ENCODE results near the gene PPIP5K2.

Gene PPIP5K2

GRCh38 chr5:103089272-103089671 lies 30.8 kb upstream of the PPIP5K2 start:
- no peak overlapping the region for H2AFZ ChIP-seq (ENCODE audit: low read depth)
- H3K4me1 ChIP-seq (ENCODE audit: low read depth, poor library complexity, severe bottlenecking), result no peaks in the 10 kb centered on the region
- no peaks in the 10 kb centered on the region for H3K27me3 ChIP-seq (ENCODE audit: insufficient read depth, low read depth)
- H3K4me2 ChIP-seq, result no peak overlapping the region
- no peaks in the 10 kb centered on the region for H3K79me2 ChIP-seq (ENCODE audit: insufficient read depth, low read depth)
- no peak overlapping the region for H3K27ac ChIP-seq
- no peak overlapping the region for H3K9ac ChIP-seq
- no peaks in the 10 kb centered on the region for H4K20me1 ChIP-seq (ENCODE audit: insufficient read depth)
- H3K36me3 ChIP-seq (ENCODE audit: insufficient read depth), result no peaks in the 10 kb centered on the region
- no peak for TF ChIP-seq CTCF (conservative IDR thresholded peaks at IDR 0.05; ENCODE audit: low read depth, low read length)
- no peak overlapping the region for H3K4me3 ChIP-seq (IDR thresholded peaks at IDR 0.05; ENCODE audit: insufficient read depth, low read depth, low read length)

GRCh38 chr5:103090791-103091190 lies 29.3 kb upstream of the PPIP5K2 start:
- H3K36me3 ChIP-seq (ENCODE audit: insufficient read depth), result no peaks in the 10 kb centered on the region
- no peaks in the 10 kb centered on the region for H3K4me1 ChIP-seq (ENCODE audit: low read depth, poor library complexity, severe bottlenecking)
- H3K27ac ChIP-seq, result no peak overlapping the region
- no peak overlapping the region for H3K4me3 ChIP-seq (IDR thresholded peaks at IDR 0.05; ENCODE audit: insufficient read depth, low read depth, low read length)
- H2AFZ ChIP-seq (ENCODE audit: low read depth), result no peak overlapping the region
- no peaks in the 10 kb centered on the region for H3K79me2 ChIP-seq (ENCODE audit: insufficient read depth, low read depth)
- no peaks in the 10 kb centered on the region for H3K27me3 ChIP-seq (ENCODE audit: insufficient read depth, low read depth)
- no peak overlapping the region for H3K4me2 ChIP-seq
- no peak overlapping the region for H3K9ac ChIP-seq
- no peaks in the 10 kb centered on the region for H4K20me1 ChIP-seq (ENCODE audit: insufficient read depth)
- TF ChIP-seq CTCF (conservative IDR thresholded peaks at IDR 0.05; ENCODE audit: low read depth, low read length), result no peak

- Histone ChIP-seq H3K27ac (no peak overlapping the region), H3K27me3 (ENCODE audit: insufficient read depth, low read depth) (no peaks in the 10 kb centered on the region), H3K4me2 (no peak overlapping the region), H3K4me1 (ENCODE audit: low read depth, poor library complexity, severe bottlenecking) (no peaks in the 10 kb centered on the region), H3K79me2 (ENCODE audit: insufficient read depth, low read depth) (no peaks in the 10 kb centered on the region), H3K4me3 (IDR thresholded peaks at IDR 0.05; ENCODE audit: insufficient read depth, low read depth, low read length) (no peak overlapping the region), H3K9ac (no peak overlapping the region), H4K20me1 (ENCODE audit: insufficient read depth) (no peaks in the 10 kb centered on the region), H3K36me3 (ENCODE audit: insufficient read depth) (no peaks in the 10 kb centered on the region), H2AFZ (ENCODE audit: low read depth) (no peak overlapping the region)
- TF ChIP-seq CTCF (conservative IDR thresholded peaks at IDR 0.05; ENCODE audit: low read depth, low read length), result no peak
Observed at GRCh38 chr5:103092676-103093075, 27.4 kb upstream of the PPIP5K2 start.

- Histone ChIP-seq H3K27me3 (ENCODE audit: insufficient read depth, low read depth) (no peaks in the 10 kb centered on the region), H3K4me2 (no peak overlapping the region), H3K27ac (no peak overlapping the region)
Observed at GRCh38 chr5:103093727-103094126, 26.4 kb upstream of the PPIP5K2 start.

More at GRCh38 chr5:103093727-103094126, 26.4 kb upstream of the PPIP5K2 start:
- Histone ChIP-seq H3K9ac (no peak overlapping the region), H3K79me2 (ENCODE audit: insufficient read depth, low read depth) (no peaks in the 10 kb centered on the region), H2AFZ (ENCODE audit: low read depth) (no peak overlapping the region), H4K20me1 (ENCODE audit: insufficient read depth) (no peaks in the 10 kb centered on the region), H3K4me1 (ENCODE audit: low read depth, poor library complexity, severe bottlenecking) (no peaks in the 10 kb centered on the region), H3K36me3 (ENCODE audit: insufficient read depth) (no peaks in the 10 kb centered on the region), H3K4me3 (IDR thresholded peaks at IDR 0.05; ENCODE audit: insufficient read depth, low read depth, low read length) (no peak overlapping the region)
- no peak for TF ChIP-seq CTCF (conservative IDR thresholded peaks at IDR 0.05; ENCODE audit: low read depth, low read length)

All from KMS-11 (cell line).